Stomach (tissue), 9 donors: ENCODE results near the gene NFATC2. TPM values are rescaled to one million over a fixed set of nuclear protein-coding genes. Genes with fewer than 3 reads are reported as not detected.
A peak's percentile ranks its signal among the peaks of the same experiment; 100 is the strongest.

Source experiments
- DNase-seq, 2 donors: peaks; one replicate each; pipeline versions ENCODE4 v3.0.0 to v3.0.0-alpha.2; 2013 to 2019
- H3K27ac ChIP-seq, 5 donors: fragments of 200-600 bp in 4 of 5; sonication (generic) in 4 of 5; one replicate each; pipeline ENCODE4 v1.5.1; 2013 to 2019; ENCODE audit warnings: mild to moderate bottlenecking in 1 of 5, moderate library complexity in 1 of 5
- H3K27me3 ChIP-seq, 3 donors: fragments of 200-600 bp; sonication (generic); one replicate each; pipeline ENCODE4 v1.5.1; 2017 to 2019; ENCODE audit warnings: mixed run types in 1 of 3
- H3K36me3 ChIP-seq, 4 donors: fragments of 200-600 bp; sonication (generic); 1 replicate in 3 of 4; 2 replicates in 1 of 4; pipeline ENCODE4 v1.5.1; 2016 to 2019
- H3K4me1 ChIP-seq, 4 donors: fragments of 200-600 bp; sonication (generic); one replicate each; pipeline ENCODE4 v1.5.1; 2016 to 2019
- H3K4me3 ChIP-seq, 4 donors: fragments of 200-600 bp; sonication (generic) in 3 of 4; one replicate each; pipeline ENCODE4 v1.5.1; 2016 to 2019; ENCODE audit warnings: mild to moderate bottlenecking in 1 of 4
- H3K9me3 ChIP-seq, 4 donors: fragments of 200-600 bp; sonication (generic); one replicate each; pipeline ENCODE4 v1.5.1; 2016 to 2019
- EP300 ChIP-seq: sonication (generic); formaldehyde crosslinking; IDR thresholded peaks from one replicate; pipeline ENCODE4 v1.6.1; 2017; ENCODE audit warnings: antibody characterized with exemption
- POLR2A ChIP-seq, 4 donors: fragments of 450-650 bp; IDR thresholded peaks; one replicate each; pipeline ENCODE4 v1.6.1; 2016; ENCODE audit warnings: antibody characterized with exemption in 4 of 4, control low read depth in 2 of 4, mild to moderate bottlenecking in 1 of 4, moderate library complexity in 1 of 4
- POLR2AphosphoS5 ChIP-seq, 3 donors: sonication (generic); formaldehyde crosslinking; IDR thresholded peaks; one replicate each; pipeline ENCODE4 v1.6.1; 2016; ENCODE audit warnings: antibody characterized with exemption in 3 of 3
- WGBS, 5 donors: extraction: QIAGEN DNeasy Blood & Tissue Kit in 3 of 5; methylation state at CpG; one replicate each; pipeline versions ENCODE4 v1.1.5 to v1.1.7; 2013 to 2018; 5-methylcytosine and 5-hydroxymethylcytosine counted together
- intact Hi-C: fragments of 100-400 bp; cut with DNase I; formaldehyde crosslinking; loops from one replicate; pipeline ENCODE4 v1.15.1; 2023; ENCODE audit warnings: low total_unique reads
- polyA plus RNA-seq, 3 donors: library from polyadenylated mRNA; stranded (reverse); fragments of 200-250 nt; gene quantifications; one replicate each; pipeline ENCODE4 v1.2.3, GENCODE V29; 2013
- total RNA-seq, 5 donors: library from RNA; depleted of rRNA; stranded (reverse); fragments of >200 nt; gene quantifications; one replicate each; pipeline versions ENCODE4 v1.1.0 to v1.2.3, GENCODE V29; 2014 to 2016
- TF ChIP-seq, protein P1 (sequence below), 7 experiments: fragments of 450-650 bp in 4 of 7; fragments of 200-600 bp in 3 of 7; sonication (generic) in 3 of 7; IDR thresholded peaks; one replicate each; pipeline ENCODE4 v1.5.1; 2016 to 2019; ENCODE audit warnings: antibody characterized with exemption in 7 of 7, control low read depth in 2 of 7, mild to moderate bottlenecking in 1 of 7
- donor health status: healthy with polysubstance abuse.
- donor health status: Bipolar disorder and iron deficiency.
- donor health status: healthy.

Gene NFATC2
- total and polyA plus RNA-seq, 8 donors, result 1.4 to 31.9 (median 8.6) TPM

DNA sequence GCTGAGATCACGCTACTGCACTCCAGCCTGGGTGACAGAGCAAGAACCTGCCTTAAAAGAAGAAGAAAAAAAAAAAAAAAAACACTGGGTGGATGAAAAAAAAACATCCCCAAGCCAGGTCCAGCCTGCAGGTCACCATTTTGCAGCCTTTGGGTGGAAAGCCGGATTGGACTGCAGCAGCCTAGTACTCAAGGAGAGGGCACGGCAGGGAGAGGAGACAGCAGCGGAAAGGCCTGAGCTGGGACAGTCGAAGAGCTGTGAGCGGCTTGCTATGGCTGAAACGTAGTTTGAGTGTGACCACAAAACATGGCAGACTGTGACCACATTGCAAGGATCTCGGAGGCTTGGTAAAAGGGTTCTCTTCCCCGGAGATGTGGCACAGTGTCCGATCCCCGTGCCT lies 173.0 kb downstream of the NFATC2 start:
- no peak for DNase-seq
- peaks cover 20 to 24% (median 23%) of the 10 kb centered on the region in 4 donors for H3K4me1 ChIP-seq
- H3K27ac ChIP-seq, result no peak overlapping the region
- H3K4me3 ChIP-seq, result no peak overlapping the region
- H3K9me3 ChIP-seq, result no peaks in the 10 kb centered on the region
- WGBS, 5 donors, result 89 to 98% (median 91%) methylated on average over 11 of the region's 11 CpGs
- no peak for TF ChIP-seq POLR2AphosphoS5 (IDR thresholded peaks at IDR 0.05)
- no peak for TF ChIP-seq EP300
- no peak for TF ChIP-seq POLR2A (IDR thresholded peaks at IDR 0.05)
- TF ChIP-seq, protein P1, sequence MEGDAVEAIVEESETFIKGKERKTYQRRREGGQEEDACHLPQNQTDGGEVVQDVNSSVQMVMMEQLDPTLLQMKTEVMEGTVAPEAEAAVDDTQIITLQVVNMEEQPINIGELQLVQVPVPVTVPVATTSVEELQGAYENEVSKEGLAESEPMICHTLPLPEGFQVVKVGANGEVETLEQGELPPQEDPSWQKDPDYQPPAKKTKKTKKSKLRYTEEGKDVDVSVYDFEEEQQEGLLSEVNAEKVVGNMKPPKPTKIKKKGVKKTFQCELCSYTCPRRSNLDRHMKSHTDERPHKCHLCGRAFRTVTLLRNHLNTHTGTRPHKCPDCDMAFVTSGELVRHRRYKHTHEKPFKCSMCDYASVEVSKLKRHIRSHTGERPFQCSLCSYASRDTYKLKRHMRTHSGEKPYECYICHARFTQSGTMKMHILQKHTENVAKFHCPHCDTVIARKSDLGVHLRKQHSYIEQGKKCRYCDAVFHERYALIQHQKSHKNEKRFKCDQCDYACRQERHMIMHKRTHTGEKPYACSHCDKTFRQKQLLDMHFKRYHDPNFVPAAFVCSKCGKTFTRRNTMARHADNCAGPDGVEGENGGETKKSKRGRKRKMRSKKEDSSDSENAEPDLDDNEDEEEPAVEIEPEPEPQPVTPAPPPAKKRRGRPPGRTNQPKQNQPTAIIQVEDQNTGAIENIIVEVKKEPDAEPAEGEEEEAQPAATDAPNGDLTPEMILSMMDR (IDR thresholded peaks at IDR 0.05), result no peak
- H3K36me3 ChIP-seq, result no peaks in the 10 kb centered on the region
- intact Hi-C loops, result no loop called here
- H3K27me3 ChIP-seq, result no peaks in the 10 kb centered on the region

DNA sequence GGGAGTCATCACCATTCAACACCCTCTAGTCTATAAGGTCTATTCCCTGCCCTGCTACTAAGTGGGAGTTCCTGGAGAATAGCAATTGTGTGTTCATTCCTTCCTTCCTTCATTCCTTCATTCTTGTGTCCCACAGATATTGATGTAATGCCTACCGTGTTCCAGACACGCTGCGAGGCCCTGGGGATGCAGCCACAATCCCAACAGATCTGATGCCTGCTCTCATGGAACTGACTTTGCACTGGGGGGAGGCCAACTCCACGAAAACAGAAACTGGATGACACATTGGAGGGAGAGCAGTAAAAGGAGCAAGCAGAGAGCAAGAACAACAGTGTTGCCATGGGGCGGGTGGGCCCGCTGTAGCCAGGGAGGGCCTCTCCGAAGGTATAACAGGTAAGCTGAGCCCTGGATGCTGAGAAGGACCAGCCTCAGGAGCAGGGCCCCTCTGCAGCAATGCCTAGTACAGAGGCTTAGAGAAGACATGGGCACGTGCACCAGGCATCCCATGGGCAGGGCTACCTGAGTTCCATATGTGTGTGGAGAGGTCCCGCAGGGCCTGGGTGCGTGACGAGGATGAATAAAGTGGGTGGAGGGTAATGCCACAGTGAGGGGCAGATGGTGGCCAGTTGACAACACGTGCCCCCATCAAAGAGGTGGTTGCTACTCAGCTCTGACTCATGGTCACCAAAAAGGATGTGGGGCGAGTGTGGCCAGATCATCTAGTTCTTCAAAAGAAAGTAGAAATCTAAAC lies 173.9 kb downstream of the NFATC2 start:
- Histone ChIP-seq H3K4me1 (peaks cover 14 to 16% (median 16%) of the 10 kb centered on the region in 4 donors), H3K9me3 (peaks cover 0 to 5% (median 0%) of the 10 kb centered on the region in 4 donors), H3K27me3 (no peaks in the 10 kb centered on the region), H3K4me3 (no peak overlapping the region), H3K27ac (no peak overlapping the region), H3K36me3 (no peaks in the 10 kb centered on the region)
- DNase-seq, result no peak
- TF ChIP-seq EP300, result no peak
- TF ChIP-seq POLR2AphosphoS5 (IDR thresholded peaks at IDR 0.05), result no peak
- TF ChIP-seq POLR2A (IDR thresholded peaks at IDR 0.05), result no peak
- TF ChIP-seq, protein P1 (IDR thresholded peaks at IDR 0.05), result no peak
- 88 to 91% (median 90%) methylated on average over 13 of the region's 13 CpGs for WGBS, 5 donors
- intact Hi-C loops, result no loop called here

DNA sequence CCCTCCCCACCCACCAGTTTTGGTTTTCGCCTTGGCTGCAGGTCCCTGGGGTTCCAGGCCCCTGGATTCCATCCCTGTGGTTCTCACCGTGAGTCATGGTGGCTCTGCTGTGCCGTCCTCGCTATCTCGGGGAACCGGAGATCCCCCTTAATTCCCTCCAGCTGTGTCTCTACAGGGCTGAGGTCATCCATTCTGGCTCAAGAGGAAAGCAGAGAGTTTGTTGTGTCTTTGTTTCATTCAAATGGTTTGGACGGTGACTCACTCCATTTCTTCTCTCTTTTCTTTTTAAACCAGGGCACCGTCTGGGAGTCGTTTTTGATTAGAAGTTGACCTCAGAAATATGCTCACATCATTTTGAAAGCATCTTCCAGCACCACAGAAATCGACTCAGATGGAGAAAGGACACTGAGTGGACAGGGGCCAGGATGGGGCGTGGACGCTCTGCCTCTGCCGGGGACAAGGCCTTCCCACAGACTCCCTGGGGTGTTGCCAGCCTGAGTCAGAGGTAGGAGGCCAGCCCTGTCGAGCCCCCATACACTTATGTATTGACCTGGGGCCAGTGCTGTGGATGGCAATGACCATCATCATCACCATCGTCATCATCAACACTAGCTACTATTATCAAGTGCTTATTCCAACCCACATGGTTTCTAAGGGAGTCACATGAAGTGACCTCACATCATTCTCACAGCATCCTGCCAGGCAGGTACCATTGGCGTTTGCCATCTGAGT lies 176.2 kb downstream of the NFATC2 start:
- Histone ChIP-seq H3K36me3 (no peaks in the 10 kb centered on the region), H3K27me3 (no peaks in the 10 kb centered on the region), H3K4me1 (no peaks in the 10 kb centered on the region), H3K27ac (peak overlapping the region; percentile 58 to 74 (median 68)), H3K9me3 (peaks cover 0 to 11% (median 0%) of the 10 kb centered on the region in 4 donors), H3K4me3 (no peak overlapping the region)
- TF ChIP-seq EP300 (no peak), POLR2AphosphoS5 (IDR thresholded peaks at IDR 0.05) (peak in 1 of 3 donors; percentile 37)
- peak; percentile 36 to 39 for DNase-seq
- whole genome bisulfite sequencing, 5 donors, result 63 to 72% (median 66%) methylated on average over 16 of the region's 16 CpGs
- intact Hi-C loops, result no loop called here

DNA sequence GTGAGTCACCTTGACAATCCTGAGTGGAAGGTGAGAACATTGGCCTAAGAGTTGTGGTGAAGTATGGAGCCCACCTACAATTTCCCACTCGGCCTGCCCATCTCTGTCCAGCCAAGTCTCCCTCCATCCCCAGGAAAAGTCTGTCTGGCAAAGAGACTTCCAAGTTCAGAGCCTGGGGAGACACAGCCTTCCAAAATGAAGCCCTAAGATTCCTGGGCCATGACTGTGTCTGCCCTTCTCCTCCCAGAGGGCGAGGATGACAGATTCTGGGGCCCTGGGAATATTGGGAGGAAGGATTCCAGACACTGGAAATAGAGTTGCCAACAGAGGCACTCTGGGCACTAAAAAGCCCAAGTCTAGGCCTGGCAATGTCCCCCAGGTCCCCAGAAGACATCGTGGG lies 176.8 kb downstream of the NFATC2 start:
- H3K27ac ChIP-seq, result peak overlapping the region; percentile 58 to 74 (median 68)
- WGBS, 5 donors, result 62 to 96% (median 89%) methylated on average over 3 of the region's 3 CpGs
- H3K9me3 ChIP-seq, result peaks cover 0 to 11% (median 0%) of the 10 kb centered on the region in 4 donors
- no peak overlapping the region for H3K4me3 ChIP-seq
- H3K4me1 ChIP-seq, result no peaks in the 10 kb centered on the region
- DNase-seq, result no peak
- H3K36me3 ChIP-seq, result no peaks in the 10 kb centered on the region
- no peak for TF ChIP-seq POLR2AphosphoS5 (IDR thresholded peaks at IDR 0.05)
- no peak for TF ChIP-seq POLR2A (IDR thresholded peaks at IDR 0.05)
- no peaks in the 10 kb centered on the region for H3K27me3 ChIP-seq
- intact Hi-C loops, result no loop called here

DNA sequence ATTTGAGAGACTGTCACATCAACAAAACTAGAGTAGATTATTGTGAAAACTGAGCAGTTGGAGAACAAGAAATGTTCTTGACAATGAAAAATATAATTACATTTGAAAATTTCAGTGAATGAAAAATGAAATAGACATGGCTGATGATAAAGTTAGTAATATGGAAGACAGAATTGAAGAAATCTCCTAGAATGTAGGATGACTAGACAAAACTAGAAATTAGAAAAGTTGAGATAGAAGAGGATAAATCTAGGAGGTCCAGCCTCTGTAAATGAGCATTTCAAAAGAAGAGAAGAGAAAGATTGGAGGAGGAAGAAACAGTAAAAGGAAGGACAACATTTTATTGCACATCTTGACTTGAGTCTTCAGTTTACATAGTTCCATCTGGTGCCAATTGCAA lies 178.7 kb downstream of the NFATC2 start:
- H3K27ac ChIP-seq, result no peak overlapping the region
- TF ChIP-seq POLR2AphosphoS5 (IDR thresholded peaks at IDR 0.05) (no peak), EP300 (no peak), POLR2A (IDR thresholded peaks at IDR 0.05) (no peak)
- TF ChIP-seq, protein P1 (IDR thresholded peaks at IDR 0.05), result no peak
- H3K9me3 ChIP-seq, result peaks cover 0 to 11% (median 0%) of the 10 kb centered on the region in 4 donors
- no peaks in the 10 kb centered on the region for H3K4me1 ChIP-seq
- no peaks in the 10 kb centered on the region for H3K36me3 ChIP-seq
- DNase-seq, result no peak
- no peak overlapping the region for H3K4me3 ChIP-seq
- H3K27me3 ChIP-seq, result no peaks in the 10 kb centered on the region
- intact Hi-C loops, result no loop called here
